SU-DHL-6 (cell line): ENCODE results near the gene RAD51B.

Experiments used
- H2AFZ ChIP-seq: fragments of 200-600 bp; sonication (generic); 2 replicates; pipeline ENCODE4 v1.6.1; 2014; ENCODE audit warnings: low read depth, mild to moderate bottlenecking, moderate library complexity, mixed read lengths, antibody characterized with exemption, low read length; ENCODE audit not compliant: severe bottlenecking
- H3F3A ChIP-seq: fragments of 200-600 bp; shearing (Covaris generic); 2 replicates; pipeline ENCODE4 v1.6.0; 2016; ENCODE audit warnings: antibody characterized with exemption, mild to moderate bottlenecking; ENCODE audit not compliant: insufficient read depth
- H3K27ac ChIP-seq: fragments of 200-600 bp; sonication (generic); 2 replicates; pipeline ENCODE4 v1.5.1; 2016; ENCODE audit warnings: low read depth, mild to moderate bottlenecking, low read length, moderate library complexity, mixed read lengths
- H3K27me3 ChIP-seq: fragments of 200-600 bp; sonication (generic), shearing (Covaris generic); 2 replicates; pipeline ENCODE4 v1.6.0; 2014; ENCODE audit warnings: mild to moderate bottlenecking, low read length
- H3K36me3 ChIP-seq: fragments of 200-600 bp; sonication (generic); 2 replicates; pipeline ENCODE4 v1.6.1; 2014; ENCODE audit warnings: mild to moderate bottlenecking, low read length, mixed read lengths
- H3K4me2 ChIP-seq: fragments of 300-600, 200-600 bp; shearing (Covaris generic), sonication (generic); 2 replicates; pipeline ENCODE4 v1.6.0; 2014; ENCODE audit warnings: low read length, low read depth, mild to moderate bottlenecking; ENCODE audit not compliant: poor library complexity, severe bottlenecking
- H3K4me3 ChIP-seq: fragments of 200-600 bp; sonication (generic); 2 replicates; pipeline ENCODE4 v1.5.1; 2014; ENCODE audit warnings: antibody characterized with exemption, low read length, mild to moderate bottlenecking, mixed read lengths; ENCODE audit not compliant: insufficient read depth, poor library complexity, severe bottlenecking
- H3K79me2 ChIP-seq: fragments of 200-600 bp; sonication (generic); 2 replicates; pipeline ENCODE4 v1.6.1; 2014; ENCODE audit warnings: mild to moderate bottlenecking, low read length, moderate library complexity; ENCODE audit not compliant: insufficient read depth
- H3K9ac ChIP-seq: fragments of 200-600 bp; sonication (generic); 2 replicates; pipeline ENCODE4 v1.7.0; 2014; ENCODE audit warnings: mild to moderate bottlenecking, low read length
- H3K9me2 ChIP-seq: fragments of 200-600 bp; sonication (generic); replicated peaks from 2 replicates; pipeline ENCODE4 v1.6.1; 2014; ENCODE audit warnings: low read length; ENCODE audit not compliant: insufficient read depth
- H3K9me3 ChIP-seq: fragments of 200-600 bp; sonication (generic); 2 replicates; pipeline ENCODE4 v1.6.1; 2014; ENCODE audit warnings: low read length, mixed read lengths; ENCODE audit not compliant: insufficient read depth
- H4K20me1 ChIP-seq: fragments of 200-600 bp; sonication (generic); 2 replicates; pipeline ENCODE4 v1.6.1; 2014; ENCODE audit warnings: low read depth, mild to moderate bottlenecking, antibody characterized with exemption, low read length, moderate library complexity, mixed read lengths
- CTCF ChIP-seq: fragments of 200-600 bp; sonication (generic); IDR thresholded peaks from one replicate; pipeline ENCODE4 v1.5.1; 2017; ENCODE audit warnings: antibody characterized with exemption, mild to moderate bottlenecking, low read length, moderate library complexity; ENCODE audit not compliant: insufficient read depth, poor library complexity, severe bottlenecking
- EZH2phosphoT487 ChIP-seq: fragments of 200-600 bp; sonication (generic), shearing (Covaris generic); conservative IDR thresholded peaks from 2 replicates; pipeline ENCODE4 v1.6.1; 2018; ENCODE audit warnings: mild to moderate bottlenecking, antibody characterized with exemption, low read length, moderate library complexity, mixed read lengths

RAD51B gene

GRCh38 chr14:68692216-68692615, 872.6 kb downstream of the RAD51B start:
- H3K79me2 ChIP-seq = no peaks in the 10 kb centered on the region
- no peaks in the 10 kb centered on the region for H3K9me2 ChIP-seq
- peaks cover 6% of the 10 kb centered on the region; the same call in 1 of the 2 replicates for H3F3A ChIP-seq
- no peak overlapping the region for H3K4me3 ChIP-seq
- H3K4me2 ChIP-seq = no peak overlapping the region
- no peak overlapping the region for H3K9ac ChIP-seq
- no peaks in the 10 kb centered on the region for H3K27me3 ChIP-seq
- no peaks in the 10 kb centered on the region for H4K20me1 ChIP-seq
- no peak overlapping the region for H2AFZ ChIP-seq
- no peak for TF ChIP-seq CTCF
- no peak for TF ChIP-seq EZH2phosphoT487
- no peaks in the 10 kb centered on the region for H3K9me3 ChIP-seq
- H3K36me3 ChIP-seq = no peaks in the 10 kb centered on the region
- no peak overlapping the region for H3K27ac ChIP-seq

GRCh38 chr14:68692916-68693771, 873.6 kb downstream of the RAD51B start:
- Histone ChIP-seq H3K4me3 (no peak overlapping the region), H3K36me3 (no peaks in the 10 kb centered on the region), H3K27me3 (no peaks in the 10 kb centered on the region), H3K79me2 (no peaks in the 10 kb centered on the region), H3K9me3 (no peaks in the 10 kb centered on the region), H3K27ac (no peak overlapping the region), H4K20me1 (no peaks in the 10 kb centered on the region), H2AFZ (no peak overlapping the region), H3K9ac (no peak overlapping the region), H3K4me2 (no peak overlapping the region), H3K9me2 (no peaks in the 10 kb centered on the region), H3F3A (peaks cover 6% of the 10 kb centered on the region; the same call in 1 of the 2 replicates)
- TF ChIP-seq CTCF = no peak
- no peak for TF ChIP-seq EZH2phosphoT487

GRCh38 chr14:68693926-68694325, 874.3 kb downstream of the RAD51B start:
- TF ChIP-seq CTCF (no peak), EZH2phosphoT487 (no peak)
- Histone ChIP-seq H3K4me2 (no peak overlapping the region), H3K9me3 (no peaks in the 10 kb centered on the region), H4K20me1 (no peaks in the 10 kb centered on the region), H2AFZ (no peak overlapping the region), H3K27me3 (no peaks in the 10 kb centered on the region), H3K79me2 (no peaks in the 10 kb centered on the region), H3K4me3 (no peak overlapping the region), H3K36me3 (no peaks in the 10 kb centered on the region), H3K27ac (no peak overlapping the region), H3F3A (no peaks in the 10 kb centered on the region), H3K9ac (no peak overlapping the region), H3K9me2 (no peaks in the 10 kb centered on the region)
